HepG2 (cell line): Measurements from ENCODE around the gene R3HDM4. TPM values are rescaled to one million over a fixed set of nuclear protein-coding genes. Genes with fewer than 3 reads are reported as not detected.
A peak's percentile ranks its signal among the peaks of the same experiment; 100 is the strongest.

ENCODE experiments used
- ARID5B ChIP-seq: IDR thresholded peaks from 2 replicates; pipeline ENCODE4 v1.4.0; 2020; ENCODE audit warnings: mild to moderate bottlenecking, missing genetic modification reagents
- ARNT2 ChIP-seq: sonication (generic); formaldehyde crosslinking; IDR thresholded peaks from 2 replicates; pipeline ENCODE4 v1.8.0; 2022; ENCODE audit warnings: mild to moderate bottlenecking, low read depth, missing genetic modification reagents, moderate library complexity
- CREB1 ChIP-seq, 2 experiments: fragments of 450-650 bp in 1 of 2; IDR thresholded peaks; 2 replicates each; pipeline ENCODE4 v1.6.1; 2016 to 2017; ENCODE audit warnings: control low read depth in 1 of 2, mild to moderate bottlenecking in 1 of 2, missing compliant biosample characterization in 1 of 2, missing genetic modification characterization in 1 of 2
- DNMT1 ChIP-seq: sonication (generic); formaldehyde crosslinking; IDR thresholded peaks from 2 replicates; pipeline ENCODE4 v1.5.1; 2020; ENCODE audit warnings: mild to moderate bottlenecking, missing genetic modification reagents
- KLF16 ChIP-seq, 2 experiments: sonication (generic) in 1 of 2; formaldehyde crosslinking in 1 of 2; IDR thresholded peaks; 2 replicates each; pipeline versions ENCODE4 v1.6.1 to v1.8.0; 2016 to 2023; ENCODE audit warnings: missing genetic modification reagents in 2 of 2, missing compliant biosample characterization in 1 of 2
- POLR2A ChIP-seq, 2 experiments: IDR thresholded peaks; 2 replicates each; pipeline ENCODE4 v1.6.1; 2011; ENCODE audit warnings: low read depth in 2 of 2, low read length in 2 of 2, mild to moderate bottlenecking in 1 of 2, moderate library complexity in 1 of 2; ENCODE audit not compliant: insufficient read depth in 1 of 2
- SPEN ChIP-seq: sonication (generic); formaldehyde crosslinking; IDR thresholded peaks from 2 replicates; pipeline ENCODE4 v1.5.1; 2020; ENCODE audit warnings: low read depth, mild to moderate bottlenecking, missing genetic modification reagents
- SRF ChIP-seq: IDR thresholded peaks from 2 replicates; pipeline ENCODE4 v1.6.1; 2011; ENCODE audit warnings: mild to moderate bottlenecking, low read depth, low read length, moderate library complexity
- THAP11 ChIP-seq: IDR thresholded peaks from 2 replicates; pipeline ENCODE4 v1.6.1; 2016; ENCODE audit warnings: missing biosample characterization, missing genetic modification reagents
- XRCC5 ChIP-seq: fragments of 200-400 bp; formaldehyde crosslinking; optimal IDR thresholded peaks from 2 replicates; pipeline ENCODE3; 2017; ENCODE audit warnings: mild to moderate bottlenecking, low read length
- ZNF263 ChIP-seq: sonication (generic); formaldehyde crosslinking; IDR thresholded peaks from 2 replicates; pipeline ENCODE4 v1.4.0; 2020; ENCODE audit warnings: missing genetic modification reagents
- ZNF503 ChIP-seq: sonication (generic); formaldehyde crosslinking; IDR thresholded peaks from 2 replicates; pipeline ENCODE4 v1.4.0; 2020; ENCODE audit warnings: missing genetic modification reagents
- ZNF569 ChIP-seq: sonication (generic); formaldehyde crosslinking; IDR thresholded peaks from 2 replicates; pipeline ENCODE4 v1.5.0; 2020; ENCODE audit warnings: mild to moderate bottlenecking, missing genetic modification reagents, moderate library complexity, borderline replicate concordance
- ZNF609 ChIP-seq: sonication (generic); formaldehyde crosslinking; IDR thresholded peaks from 2 replicates; pipeline ENCODE4 v1.4.0; 2020; ENCODE audit warnings: mild to moderate bottlenecking, missing genetic modification reagents, borderline replicate concordance
- ZNF704 ChIP-seq: sonication (generic); formaldehyde crosslinking; IDR thresholded peaks from 2 replicates; pipeline ENCODE4 v1.8.1; 2023; ENCODE audit warnings: mild to moderate bottlenecking, inconsistent platforms, moderate library complexity, missing genetic modification reagents, borderline replicate concordance
- ZNF777 ChIP-seq: sonication (generic); formaldehyde crosslinking; IDR thresholded peaks from 2 replicates; pipeline ENCODE4 v1.4.0; 2020; ENCODE audit warnings: missing genetic modification reagents
- ZSCAN9 ChIP-seq: IDR thresholded peaks from 2 replicates; pipeline ENCODE4 v1.6.1; 2016; ENCODE audit warnings: borderline replicate concordance
- polyA plus RNA-seq, 8 experiments: library from polyadenylated mRNA; depleted of rRNA in 3 of 8; stranded (reverse) in 7 of 8; unstranded in 1 of 8; fragments of >200 nt; fragmentation: Illumina TruSeq in 4 of 8; extraction: Trizol in 4 of 8; gene quantifications; 2 replicates each; pipeline versions ENCODE4 v1.2.1 to v1.2.3, GENCODE V29; 2011 to 2016; ENCODE audit warnings: low read depth in 4 of 8, missing spikeins in 1 of 8, mixed read lengths in 1 of 8; ENCODE audit not compliant: insufficient read depth in 1 of 8
- total RNA-seq, 5 experiments: library from RNA; depleted of rRNA; stranded (reverse); fragments of >200 nt; fragmentation: Illumina TruSeq; extraction: Trizol; gene quantifications; 2 replicates each; pipeline ENCODE4 v1.2.3, GENCODE V29; 2016; ENCODE audit warnings: low read depth in 1 of 5

Gene R3HDM4
- total and polyA plus RNA-seq, 2 of the 13 experiments (the other 11 are each of a cell fraction or from before 2014, with no cell fraction given) = 26.2 to 26.9 TPM

GRCh38 chr19:892894-893689, 19.9 kb downstream of the R3HDM4 start, which contains the start of the genes MED16 and RNU6-9 (continued):
- TF ChIP-seq ZNF704 (CRISPR knock-in tag) = no peak
- TF ChIP-seq ZNF777 = no peak
- 0 out of 2 replicates have a peak, but pooled peaks have one; percentile 21 for TF ChIP-seq ZNF263
- TF ChIP-seq ZNF503 (CRISPR knock-in tag) = no peak
- no peak for TF ChIP-seq ZNF609
- peak; percentile 72; the same call in 1 of the 2 replicates for TF ChIP-seq ZNF569 (CRISPR knock-in tag)
- peak; percentile 72 for TF ChIP-seq THAP11 (CRISPR knock-in tag)
- no peak for TF ChIP-seq ZSCAN9 (CRISPR knock-in tag)
- peak; percentile 30; the same call in 1 of the 2 replicates for TF ChIP-seq ARID5B (CRISPR knock-in tag)
- no peak for TF ChIP-seq DNMT1
- TF ChIP-seq ARNT2 (CRISPR knock-in tag) = peak; percentile 51; the same call in 1 of the 2 replicates
- peak; percentile 77 for TF ChIP-seq SPEN (CRISPR knock-in tag)
- peak; percentile 78 to 84 for TF ChIP-seq POLR2A (IDR thresholded peaks at IDR 0.05; ENCODE audit: insufficient read depth in 1 of 2, low read depth in 2 of 2, low read length in 2 of 2)
- TF ChIP-seq KLF16 (CRISPR knock-in tag; IDR thresholded peaks at IDR 0.05) = peak in 1 of 2 experiments; percentile 47; a peak in 1 of 4 replicates
- peak; percentile 83 for TF ChIP-seq CREB1 (IDR thresholded peaks at IDR 0.05)
- TF ChIP-seq CREB1 (CRISPR knock-in tag; IDR thresholded peaks at IDR 0.05) = peak; percentile 67
- 0 out of 2 replicates have a peak, but pooled peaks have one; percentile 3 for TF ChIP-seq SRF
- no peak for TF ChIP-seq XRCC5
